ENCODE results near the gene NLGN3.

- TF ChIP-seq, protein P1, sequence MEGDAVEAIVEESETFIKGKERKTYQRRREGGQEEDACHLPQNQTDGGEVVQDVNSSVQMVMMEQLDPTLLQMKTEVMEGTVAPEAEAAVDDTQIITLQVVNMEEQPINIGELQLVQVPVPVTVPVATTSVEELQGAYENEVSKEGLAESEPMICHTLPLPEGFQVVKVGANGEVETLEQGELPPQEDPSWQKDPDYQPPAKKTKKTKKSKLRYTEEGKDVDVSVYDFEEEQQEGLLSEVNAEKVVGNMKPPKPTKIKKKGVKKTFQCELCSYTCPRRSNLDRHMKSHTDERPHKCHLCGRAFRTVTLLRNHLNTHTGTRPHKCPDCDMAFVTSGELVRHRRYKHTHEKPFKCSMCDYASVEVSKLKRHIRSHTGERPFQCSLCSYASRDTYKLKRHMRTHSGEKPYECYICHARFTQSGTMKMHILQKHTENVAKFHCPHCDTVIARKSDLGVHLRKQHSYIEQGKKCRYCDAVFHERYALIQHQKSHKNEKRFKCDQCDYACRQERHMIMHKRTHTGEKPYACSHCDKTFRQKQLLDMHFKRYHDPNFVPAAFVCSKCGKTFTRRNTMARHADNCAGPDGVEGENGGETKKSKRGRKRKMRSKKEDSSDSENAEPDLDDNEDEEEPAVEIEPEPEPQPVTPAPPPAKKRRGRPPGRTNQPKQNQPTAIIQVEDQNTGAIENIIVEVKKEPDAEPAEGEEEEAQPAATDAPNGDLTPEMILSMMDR (IDR thresholded peaks at IDR 0.05): no peak
- no peak for TF ChIP-seq POLR2A (IDR thresholded peaks at IDR 0.05)
These were observed 39.5 kb downstream of the NLGN3 start for GRCh38 chrX:71184092-71184491.
